Measurements from ENCODE around the gene ARIH1.
A peak's percentile ranks its signal among the peaks of the same experiment; 100 is the strongest.
"Not testable (repeated sequence)": the region's sequence is repeated elsewhere in the genome, so short reads cannot be mapped to it uniquely, and the experiment has no call there.

The ARIH1 gene

DNA sequence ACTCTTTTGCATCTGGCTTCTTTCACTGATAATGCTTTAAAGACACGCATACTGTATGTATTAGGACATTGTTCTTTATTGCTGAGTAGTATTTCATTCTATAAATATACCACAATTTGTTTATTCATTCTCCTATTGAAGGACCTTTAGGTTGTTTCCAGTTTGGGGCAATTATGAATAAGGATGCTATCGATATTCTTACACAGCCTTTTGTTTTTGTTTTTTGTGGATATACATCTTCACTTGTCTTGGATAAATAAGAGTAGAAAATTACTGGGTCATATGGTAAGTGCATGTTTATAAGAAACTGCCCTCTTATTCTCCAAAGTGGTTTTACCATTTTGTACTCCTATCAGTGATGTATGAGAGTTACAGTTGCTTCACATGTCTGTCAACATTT lies 118.5 kb downstream of the ARIH1 start:
- no peak for DNase-seq (ENCODE audit: low read depth)
- H3K4me3 ChIP-seq (ENCODE audit: low read length) = no peak overlapping the region
- TF ChIP-seq, protein P1, sequence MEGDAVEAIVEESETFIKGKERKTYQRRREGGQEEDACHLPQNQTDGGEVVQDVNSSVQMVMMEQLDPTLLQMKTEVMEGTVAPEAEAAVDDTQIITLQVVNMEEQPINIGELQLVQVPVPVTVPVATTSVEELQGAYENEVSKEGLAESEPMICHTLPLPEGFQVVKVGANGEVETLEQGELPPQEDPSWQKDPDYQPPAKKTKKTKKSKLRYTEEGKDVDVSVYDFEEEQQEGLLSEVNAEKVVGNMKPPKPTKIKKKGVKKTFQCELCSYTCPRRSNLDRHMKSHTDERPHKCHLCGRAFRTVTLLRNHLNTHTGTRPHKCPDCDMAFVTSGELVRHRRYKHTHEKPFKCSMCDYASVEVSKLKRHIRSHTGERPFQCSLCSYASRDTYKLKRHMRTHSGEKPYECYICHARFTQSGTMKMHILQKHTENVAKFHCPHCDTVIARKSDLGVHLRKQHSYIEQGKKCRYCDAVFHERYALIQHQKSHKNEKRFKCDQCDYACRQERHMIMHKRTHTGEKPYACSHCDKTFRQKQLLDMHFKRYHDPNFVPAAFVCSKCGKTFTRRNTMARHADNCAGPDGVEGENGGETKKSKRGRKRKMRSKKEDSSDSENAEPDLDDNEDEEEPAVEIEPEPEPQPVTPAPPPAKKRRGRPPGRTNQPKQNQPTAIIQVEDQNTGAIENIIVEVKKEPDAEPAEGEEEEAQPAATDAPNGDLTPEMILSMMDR (conservative IDR thresholded peaks at IDR 0.05; ENCODE audit: low read depth, low read length) = no peak

DNA sequence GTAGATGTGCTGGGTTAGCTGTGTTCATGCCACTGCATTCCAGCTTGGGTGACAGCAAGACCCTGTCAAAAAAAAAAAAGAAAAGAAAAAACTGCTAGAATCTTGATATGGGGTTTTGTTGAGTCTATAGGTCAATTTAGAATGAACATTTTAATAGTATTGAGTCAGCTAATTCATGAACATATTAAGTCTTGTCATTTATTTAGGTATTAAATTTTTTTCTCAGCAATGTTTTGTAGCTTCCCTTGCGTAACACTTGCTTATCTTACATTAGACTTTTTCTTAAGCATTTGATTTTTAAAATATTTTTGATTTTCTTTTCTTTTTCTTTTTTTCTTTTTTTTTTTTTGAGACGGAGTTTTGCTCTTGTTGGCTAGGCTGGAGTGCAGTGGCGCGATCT lies 119.7 kb downstream of the ARIH1 start:
- H3K4me3 ChIP-seq (ENCODE audit: low read length) = no peak overlapping the region
- TF ChIP-seq, protein P1 (conservative IDR thresholded peaks at IDR 0.05; ENCODE audit: low read depth, low read length) = no peak

DNA sequence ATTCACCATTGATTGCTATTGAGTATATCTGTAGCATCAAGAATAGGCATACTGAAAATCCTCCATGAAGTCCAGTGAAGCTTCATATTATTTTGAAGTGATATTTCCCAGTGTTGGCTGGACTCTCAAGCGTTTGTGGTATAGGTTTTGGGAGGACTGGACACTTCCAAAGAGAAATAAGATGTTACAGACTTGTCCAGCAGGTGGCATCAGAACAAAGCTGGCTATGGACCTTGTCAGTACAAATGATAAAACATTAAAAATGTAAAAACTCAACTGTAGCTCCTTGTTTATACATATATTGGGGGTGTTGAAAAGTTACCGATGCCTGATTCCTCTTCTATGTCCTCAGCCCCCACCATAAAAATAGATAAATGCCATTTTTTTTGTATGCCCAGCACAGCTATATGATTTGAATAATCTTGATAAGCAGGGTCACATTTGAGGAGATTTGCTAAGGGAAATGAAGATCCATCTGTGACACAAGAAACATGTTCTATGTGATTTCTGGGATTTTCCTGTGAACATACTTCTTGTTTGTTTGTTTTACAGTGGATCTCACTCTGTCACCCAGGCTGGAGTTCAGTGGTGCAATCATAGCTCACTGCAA lies 125.8 kb downstream of the ARIH1 start:
- no peak overlapping the region for H3K4me3 ChIP-seq (ENCODE audit: low read length)
- TF ChIP-seq, protein P1 (conservative IDR thresholded peaks at IDR 0.05; ENCODE audit: low read depth, low read length) = peak; percentile 74
- no peak for DNase-seq (ENCODE audit: low read depth)

More for the DNA sequence above, 119.7 kb downstream of the ARIH1 start:
- DNase-seq (ENCODE audit: low read depth) = no peak

DNA sequence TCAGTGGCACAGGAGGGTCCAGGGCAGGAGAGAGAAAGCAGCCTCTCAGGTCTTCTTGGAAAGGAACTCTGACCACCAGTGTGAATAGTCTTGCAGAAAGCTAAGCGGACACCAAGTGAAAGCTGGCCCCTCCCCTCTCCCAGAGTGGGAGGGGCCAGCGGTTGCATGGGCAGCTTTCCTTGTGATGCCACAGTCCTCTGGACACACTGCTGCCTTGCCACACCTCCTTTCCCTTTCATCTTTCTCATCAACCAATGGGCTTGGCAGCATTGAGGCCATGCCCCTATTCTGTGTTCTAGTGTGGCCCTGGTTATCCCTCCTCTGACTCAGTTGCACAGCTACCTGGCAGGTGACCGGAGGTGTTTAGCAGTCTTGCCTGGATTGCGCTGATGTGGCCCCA lies 130.7 kb downstream of the ARIH1 start:
- TF ChIP-seq, protein P1 (conservative IDR thresholded peaks at IDR 0.05; ENCODE audit: low read depth, low read length) = no peak
- H3K4me3 ChIP-seq (ENCODE audit: low read length) = no peak overlapping the region
- DNase-seq (ENCODE audit: low read depth) = no peak

DNA sequence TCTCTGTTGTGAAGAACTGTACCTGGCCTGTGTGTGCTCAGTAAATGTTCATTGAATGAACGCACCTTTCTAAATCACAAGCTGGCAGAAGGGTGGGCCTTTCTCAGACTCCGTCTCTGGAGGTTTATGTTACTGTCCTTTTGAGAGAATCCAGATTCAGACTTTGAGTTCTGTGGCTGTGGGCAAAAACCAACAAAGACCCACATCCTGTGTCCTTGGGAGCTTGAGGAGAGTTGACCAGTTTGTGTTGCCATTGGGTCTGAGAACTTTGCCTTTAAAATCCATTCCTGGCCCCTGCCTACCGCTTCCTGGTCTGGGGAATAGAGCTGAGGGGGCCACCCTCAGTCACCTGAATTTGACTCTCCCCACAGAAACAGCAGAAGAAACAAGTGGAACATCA lies 134.0 kb downstream of the ARIH1 start:
- not testable (repeated sequence) for DNase-seq (ENCODE audit: low read depth)

DNA sequence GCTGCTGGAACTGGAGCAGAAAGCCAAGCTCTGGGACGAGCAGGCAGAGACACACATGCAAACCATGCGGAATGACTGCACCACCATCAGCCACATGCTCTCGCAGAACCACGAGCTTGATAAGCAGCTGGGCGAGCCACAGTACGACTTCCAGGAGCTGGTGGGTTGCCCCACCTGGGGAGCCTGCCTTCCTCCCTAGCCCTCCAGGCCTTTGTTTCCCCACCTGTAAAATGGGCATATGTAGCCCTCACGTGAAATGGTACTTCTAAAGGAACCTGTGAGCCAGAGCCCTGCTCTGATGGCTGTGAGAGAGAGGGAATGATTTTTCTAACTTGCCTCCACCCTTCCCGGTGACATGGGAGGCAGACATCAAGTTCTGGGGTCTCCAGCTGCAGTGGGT lies 135.7 kb downstream of the ARIH1 start:
- DNase-seq (ENCODE audit: low read depth) = no peak
- TF ChIP-seq, protein P1 (conservative IDR thresholded peaks at IDR 0.05; ENCODE audit: low read depth, low read length) = no peak
- no peak overlapping the region for H3K4me3 ChIP-seq (ENCODE audit: low read length)

More for the DNA sequence above, 134.0 kb downstream of the ARIH1 start:
- H3K4me3 ChIP-seq (ENCODE audit: low read length) = not testable (repeated sequence)

DNA sequence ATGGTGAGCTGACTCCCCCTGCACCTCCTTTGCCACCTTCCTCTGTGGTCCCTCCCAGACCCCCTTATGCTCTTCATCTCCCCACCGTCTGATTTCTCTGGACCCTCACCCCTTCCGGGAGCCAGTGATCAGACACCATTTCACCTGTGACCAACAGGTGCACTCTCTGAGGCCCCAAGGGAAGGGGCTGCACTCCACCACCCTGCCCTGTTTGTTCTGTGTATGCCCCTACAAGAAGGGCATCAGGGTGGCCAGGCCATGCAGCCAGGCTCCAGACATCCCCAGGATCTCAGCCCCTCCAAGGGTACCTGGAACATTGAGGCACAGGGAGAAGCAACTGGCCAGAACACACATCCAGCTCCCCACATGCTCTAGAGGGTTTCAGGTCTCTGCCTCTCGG lies 138.2 kb downstream of the ARIH1 start:
- not testable (repeated sequence) for H3K4me3 ChIP-seq (ENCODE audit: low read length); DNase-seq (ENCODE audit: low read depth)

DNA sequence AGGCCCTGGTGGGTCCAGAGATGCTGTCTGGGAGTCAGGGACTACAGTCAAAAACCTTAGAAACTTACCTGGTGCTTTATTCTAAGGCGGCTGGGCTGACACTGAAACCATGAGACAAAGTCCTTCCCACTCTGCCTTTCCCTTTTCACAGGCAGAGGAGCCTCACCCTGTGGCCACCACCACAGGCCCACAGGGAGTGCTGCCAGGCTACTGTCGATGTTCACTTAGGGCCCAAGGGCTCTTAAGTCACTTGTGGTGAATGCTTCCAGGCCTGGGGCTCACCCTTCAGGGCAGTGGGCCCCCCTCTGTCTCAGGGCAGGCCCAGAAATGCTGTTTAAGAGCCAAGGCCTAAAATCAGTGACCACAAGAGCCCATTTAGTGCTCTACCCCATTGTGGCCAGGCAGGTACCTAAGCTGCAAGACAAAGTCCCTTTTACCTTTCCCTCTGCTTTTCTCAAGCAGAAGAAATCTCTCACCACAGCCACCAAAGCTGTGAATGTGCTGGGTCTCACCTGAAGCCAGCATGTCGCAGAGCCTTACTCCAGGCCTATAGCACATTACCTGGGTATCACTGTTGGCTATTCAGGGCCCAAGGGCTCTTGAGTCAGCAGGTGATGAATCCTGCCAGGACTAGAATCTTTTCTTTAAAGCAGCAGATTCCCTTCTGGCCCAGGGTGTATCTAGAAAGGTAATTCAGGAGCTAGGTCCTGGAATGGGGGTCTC lies 140.8 kb downstream of the ARIH1 start:
- TF ChIP-seq, protein P1 (conservative IDR thresholded peaks at IDR 0.05; ENCODE audit: low read depth, low read length) = no peak
- H3K4me3 ChIP-seq (ENCODE audit: low read length) = no peak overlapping the region
- no peak for DNase-seq (ENCODE audit: low read depth)

DNA sequence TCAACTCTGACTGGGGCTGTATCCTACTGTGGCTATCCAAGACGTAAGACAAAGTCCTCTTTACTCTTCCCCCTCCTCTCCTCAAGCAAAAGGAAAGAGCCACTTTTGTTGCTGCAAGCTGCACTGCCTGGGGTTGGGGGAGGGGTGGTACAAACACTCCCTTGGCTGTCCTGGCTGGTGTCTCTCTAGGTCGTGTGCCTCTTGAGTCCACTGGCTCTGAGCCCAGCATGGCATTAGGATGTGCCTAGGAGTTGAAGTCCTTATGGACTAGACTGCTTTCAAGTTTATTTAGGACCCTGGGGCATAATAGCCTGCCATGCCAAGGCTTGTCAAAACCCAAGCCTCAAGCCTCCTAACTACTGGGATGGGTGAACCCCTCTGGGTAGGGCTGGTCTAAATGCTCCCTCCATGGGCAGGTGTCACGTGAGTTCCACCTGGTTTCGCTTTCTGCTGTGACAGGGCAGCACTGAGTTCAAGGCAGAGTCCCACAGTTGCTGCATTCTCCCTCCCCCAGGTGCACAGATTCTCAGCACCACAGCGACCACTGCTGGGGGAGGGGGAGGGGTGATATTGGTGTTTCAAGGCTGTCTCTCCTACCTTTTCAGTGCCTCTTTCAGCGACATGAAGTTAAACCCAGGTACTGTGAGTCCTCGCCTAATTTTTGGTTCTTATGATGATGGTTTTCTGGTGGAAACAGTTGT lies 141.6 kb downstream of the ARIH1 start:
- not testable (repeated sequence) for DNase-seq (ENCODE audit: low read depth); H3K4me3 ChIP-seq (ENCODE audit: low read length)

Measured in retinal pigment epithelial cell (primary cell).